ENCODE results near the gene PCTP.

Gene PCTP

GRCh38 chr17:55741356-55741700 lies 9.5 kb upstream of the PCTP start:
- no peak for TF ChIP-seq CTCF (IDR thresholded peaks at IDR 0.05; ENCODE audit: borderline replicate concordance, control extremely low read depth, extremely low read depth, insufficient read depth, missing control alignments)
- in situ Hi-C loops (cut with MboI; ENCODE audit: low sequenced_read_pairs, unreplicated experiment), result loop anchor here (10.0 kb wide), 1 partner anchor 217 kb away; no protein-coding TSS in a partner anchor
- DNase-seq (ENCODE audit: low spot score), result no peak

GRCh38 chr17:55742272-55743102 lies 8.4 kb upstream of the PCTP start:
- in situ Hi-C loops (cut with MboI; ENCODE audit: low sequenced_read_pairs, unreplicated experiment), result loop anchor here (10.0 kb wide), 1 partner anchor 218 kb away; no protein-coding TSS in a partner anchor
- DNase-seq (ENCODE audit: low spot score), result peak; percentile 23
- TF ChIP-seq CTCF (IDR thresholded peaks at IDR 0.05; ENCODE audit: borderline replicate concordance, control extremely low read depth, extremely low read depth, insufficient read depth, missing control alignments), result no peak

GRCh38 chr17:55743103-55743679 lies 7.7 kb upstream of the PCTP start:
- DNase-seq (ENCODE audit: low spot score), result no peak
- in situ Hi-C loops (cut with MboI; ENCODE audit: low sequenced_read_pairs, unreplicated experiment), result loop anchor here (10.0 kb wide), 1 partner anchor 218 kb away; no protein-coding TSS in a partner anchor
- TF ChIP-seq CTCF (IDR thresholded peaks at IDR 0.05; ENCODE audit: borderline replicate concordance, control extremely low read depth, extremely low read depth, insufficient read depth, missing control alignments), result no peak

- DNase-seq (ENCODE audit: low spot score), result no peak
- no peak for TF ChIP-seq CTCF (IDR thresholded peaks at IDR 0.05; ENCODE audit: borderline replicate concordance, control extremely low read depth, extremely low read depth, insufficient read depth, missing control alignments)
- in situ Hi-C loops (cut with MboI; ENCODE audit: low sequenced_read_pairs, unreplicated experiment), result loop anchor here (10.0 kb wide), 1 partner anchor 220 kb away; no protein-coding TSS in a partner anchor
Observed at GRCh38 chr17:55745258-55745657, 5.6 kb upstream of the PCTP start.

GRCh38 chr17:55746466-55746865 lies 4.4 kb upstream of the PCTP start:
- no peak for DNase-seq (ENCODE audit: low spot score)
- TF ChIP-seq CTCF (IDR thresholded peaks at IDR 0.05; ENCODE audit: borderline replicate concordance, control extremely low read depth, extremely low read depth, insufficient read depth, missing control alignments), result no peak
- in situ Hi-C loops (cut with MboI; ENCODE audit: low sequenced_read_pairs, unreplicated experiment), result loop anchor here (10.0 kb wide), 1 partner anchor 222 kb away; no protein-coding TSS in a partner anchor

- DNase-seq (ENCODE audit: low spot score), result no peak
- in situ Hi-C loops (cut with MboI; ENCODE audit: low sequenced_read_pairs, unreplicated experiment), result loop anchor here (10.0 kb wide), 1 partner anchor 222 kb away; no protein-coding TSS in a partner anchor
Observed at GRCh38 chr17:55747209-55747608, 3.6 kb upstream of the PCTP start.

More at GRCh38 chr17:55747209-55747608, 3.6 kb upstream of the PCTP start:
- no peak for TF ChIP-seq CTCF (IDR thresholded peaks at IDR 0.05; ENCODE audit: borderline replicate concordance, control extremely low read depth, extremely low read depth, insufficient read depth, missing control alignments)

Data from GM13976 (cell line).